ENCODE data around the gene NUP210. TPM values are rescaled to one million over a fixed set of nuclear protein-coding genes. Genes with fewer than 3 reads are reported as not detected.

NUP210 gene
- total and polyA plus RNA-seq, 7 experiments from 2014 or later: 52.6 to 164 (median 138) TPM

GRCh38 chr3:13347390-13347950 is 72.7 kb downstream of the NUP210 start:
- DNase-seq: no peak
- intact Hi-C loops (cut with micrococcal nuclease): loop anchor here (2.0 to 10.0 kb wide), 8 partner anchors 43 to 1600 kb away; partner anchors contain the start of genes MKRN2 (in 1 of the 2), NR2C2 (in 1 of the 2), NUP210 (in 1 of the 2) and WNT7A (in 1 of the 2)
- H3K27me3 Mint-ChIP-seq: no peaks in the 10 kb centered on the region
- peak overlapping the region in 8 of 10 donors; percentile 57 to 84 (median 76) for H3K4me3 Mint-ChIP-seq
- ATAC-seq: no peak
- H3K4me1 Mint-ChIP-seq: peaks cover 42 to 65% (median 57%) of the 10 kb centered on the region in 7 donors
- ChIA-PET POLR2A (interaction anchor here (0.6 to 11.6 kb wide), 8 partner anchors 10 to 516 kb away, joined by 3 to 125 read pairs (median 8); partner anchors contain the start of genes HDAC11 and NUP210), CTCF (interaction anchor here (0.9 to 11.7 kb wide), 9 partner anchors 9 to 107 kb away, joined by 3 to 147 read pairs (median 4); no protein-coding TSS in a partner anchor)
- H3K36me3 Mint-ChIP-seq: peaks cover 5 to 42% (median 35%) of the 10 kb centered on the region in 5 donors
- Histone ChIP-seq H3K27me3 (ENCODE audit: control insufficient read depth in 2 of 2, insufficient read depth in 2 of 2, low read length in 2 of 2) (no peaks in the 10 kb centered on the region), H3K36me3 (ENCODE audit: control insufficient read depth in 2 of 3, insufficient read depth in 3 of 3, low read length in 3 of 3) (peaks cover 10 to 49% (median 11%) of the 10 kb centered on the region in 3 experiments), H3K27ac (ENCODE audit: low read depth, low read length) (peak overlapping the region; percentile 68), H3K9me3 (ENCODE audit: control insufficient read depth in 2 of 3, low read length in 3 of 3) (no peaks in the 10 kb centered on the region), H3K4me3 (ENCODE audit: low read length) (peak overlapping the region; percentile 33), H3K4me1 (ENCODE audit: control insufficient read depth in 2 of 2, insufficient read depth in 2 of 2, low read length in 2 of 2) (peaks cover 19 to 44% of the 10 kb centered on the region in 2 donors)
- H3K27ac Mint-ChIP-seq: peak overlapping the region; percentile 76 to 96 (median 91)
- H3K9me3 Mint-ChIP-seq: peaks cover 0 to 4% (median 0%) of the 10 kb centered on the region in 11 donors

GRCh38 chr3:13346481-13347389 is 73.4 kb downstream of the NUP210 start:
- Mint-ChIP-seq H3K4me1 (peaks cover 42 to 64% (median 57%) of the 10 kb centered on the region in 7 donors), H3K36me3 (peaks cover 5 to 43% (median 36%) of the 10 kb centered on the region in 5 donors), H3K9me3 (peaks cover 0 to 4% (median 0%) of the 10 kb centered on the region in 11 donors), H3K4me3 (peak overlapping the region; percentile 37 to 84 (median 71)), H3K27ac (peak overlapping the region; percentile 76 to 96 (median 91)), H3K27me3 (no peaks in the 10 kb centered on the region)
- DNase-seq (peak; percentile 29 to 89 (median 86)), ATAC-seq (peak; percentile 87)
- ChIA-PET CTCF (interaction anchor here (0.6 to 11.7 kb wide), 15 partner anchors 10 to 1786 kb away, joined by 3 to 147 read pairs (median 4); partner anchors contain the start of genes HDAC11 and NUP210), POLR2A (interaction anchor here (0.6 to 11.6 kb wide), 13 partner anchors 9 to 516 kb away, joined by 3 to 125 read pairs (median 3); partner anchors contain the start of genes HDAC11 and NUP210)
- Histone ChIP-seq H3K36me3 (ENCODE audit: control insufficient read depth in 2 of 3, insufficient read depth in 3 of 3, low read length in 3 of 3) (peaks cover 6 to 49% (median 16%) of the 10 kb centered on the region in 3 experiments), H3K27me3 (ENCODE audit: control insufficient read depth in 2 of 2, insufficient read depth in 2 of 2, low read length in 2 of 2) (no peaks in the 10 kb centered on the region), H3K27ac (ENCODE audit: low read depth, low read length) (peak overlapping the region; percentile 68), H3K4me1 (ENCODE audit: control insufficient read depth in 2 of 2, insufficient read depth in 2 of 2, low read length in 2 of 2) (peaks cover 19 to 44% of the 10 kb centered on the region in 2 donors), H3K9me3 (ENCODE audit: control insufficient read depth in 2 of 3, low read length in 3 of 3) (no peaks in the 10 kb centered on the region), H3K4me3 (ENCODE audit: low read length) (peak overlapping the region; percentile 33)
- intact Hi-C loops (cut with micrococcal nuclease): loop anchor here (1.0 to 10.0 kb wide), 14 partner anchors 44 to 1601 kb away; partner anchors contain the start of genes CHCHD4 (in 1 of the 2), HDAC11 (in 1 of the 2), MKRN2 (in 1 of the 2) and NR2C2 (in 1 of the 2)

- ChIA-PET POLR2A (interaction anchor here (1.2 to 11.6 kb wide), 4 partner anchors 36 to 105 kb away, joined by 8 to 125 read pairs (median 55); partner anchors contain the start of gene NUP210), CTCF (interaction anchor here (0.7 to 11.7 kb wide), 8 partner anchors 25 to 135 kb away, joined by 3 to 147 read pairs (median 4); partner anchors contain the start of genes HDAC11 and NUP210)
- Histone ChIP-seq H3K9me3 (ENCODE audit: control insufficient read depth in 2 of 3, low read length in 3 of 3) (no peaks in the 10 kb centered on the region), H3K4me3 (ENCODE audit: low read length) (no peak overlapping the region), H3K36me3 (ENCODE audit: control insufficient read depth in 2 of 3, insufficient read depth in 3 of 3, low read length in 3 of 3) (peaks cover 0 to 49% (median 18%) of the 10 kb centered on the region in 3 experiments), H3K4me1 (ENCODE audit: control insufficient read depth in 2 of 2, insufficient read depth in 2 of 2, low read length in 2 of 2) (peaks cover 19 to 44% of the 10 kb centered on the region in 2 donors), H3K27me3 (ENCODE audit: control insufficient read depth in 2 of 2, insufficient read depth in 2 of 2, low read length in 2 of 2) (no peaks in the 10 kb centered on the region), H3K27ac (ENCODE audit: low read depth, low read length) (peak overlapping the region; percentile 68)
- Mint-ChIP-seq H3K27me3 (no peaks in the 10 kb centered on the region), H3K9me3 (peaks cover 0 to 4% (median 0%) of the 10 kb centered on the region in 11 donors), H3K4me3 (peak overlapping the region in 1 of 10 donors; percentile 53), H3K36me3 (peaks cover 5 to 42% (median 35%) of the 10 kb centered on the region in 5 donors), H3K4me1 (peaks cover 42 to 64% (median 57%) of the 10 kb centered on the region in 7 donors), H3K27ac (peak overlapping the region in 8 of 9 donors; percentile 82 to 96 (median 92))
- DNase-seq (no peak), ATAC-seq (no peak)
- intact Hi-C loops (cut with micrococcal nuclease): loop anchor here (1.0 to 10.0 kb wide), 14 partner anchors 45 to 1602 kb away; partner anchors contain the start of genes CHCHD4 (in 1 of the 2), HDAC11 (in 1 of the 2), MKRN2 (in 1 of the 2) and NR2C2 (in 1 of the 2)
Observed at GRCh38 chr3:13345772-13346171, 74.3 kb downstream of the NUP210 start.

GRCh38 chr3:13345284-13345683 is 74.8 kb downstream of the NUP210 start:
- Histone ChIP-seq H3K36me3 (ENCODE audit: control insufficient read depth in 2 of 3, insufficient read depth in 3 of 3, low read length in 3 of 3) (peaks cover 4 to 53% (median 18%) of the 10 kb centered on the region in 3 experiments), H3K4me1 (ENCODE audit: control insufficient read depth in 2 of 2, insufficient read depth in 2 of 2, low read length in 2 of 2) (peaks cover 19 to 43% of the 10 kb centered on the region in 2 donors), H3K27me3 (ENCODE audit: control insufficient read depth in 2 of 2, insufficient read depth in 2 of 2, low read length in 2 of 2) (no peaks in the 10 kb centered on the region), H3K27ac (ENCODE audit: low read depth, low read length) (peak overlapping the region; percentile 35), H3K4me3 (ENCODE audit: low read length) (no peak overlapping the region), H3K9me3 (ENCODE audit: control insufficient read depth in 2 of 3, low read length in 3 of 3) (no peaks in the 10 kb centered on the region)
- Mint-ChIP-seq H3K4me3 (no peak overlapping the region), H3K9me3 (peaks cover 0 to 2% (median 0%) of the 10 kb centered on the region in 11 donors), H3K4me1 (peaks cover 40 to 61% (median 52%) of the 10 kb centered on the region in 7 donors), H3K27ac (peak overlapping the region in 5 of 9 donors; percentile 36 to 87 (median 48)), H3K36me3 (peaks cover 3 to 39% (median 31%) of the 10 kb centered on the region in 5 donors), H3K27me3 (no peaks in the 10 kb centered on the region)
- ChIA-PET CTCF (interaction anchor here (0.7 to 11.7 kb wide), 5 partner anchors 25 to 135 kb away, joined by 3 to 147 read pairs (median 9); partner anchors contain the start of gene HDAC11), POLR2A (interaction anchor here (1.8 to 11.6 kb wide), 3 partner anchors 71 to 106 kb away, joined by 10 to 125 read pairs (median 100); partner anchors contain the start of gene NUP210)
- intact Hi-C loops (cut with micrococcal nuclease): loop anchor here (5.0 to 10.0 kb wide), 5 partner anchors 253 to 1602 kb away; partner anchors contain the start of genes MKRN2 (in 1 of the 2), NR2C2 (in 1 of the 2) and WNT7A (in 1 of the 2)
- DNase-seq (no peak), ATAC-seq (no peak)

- Histone ChIP-seq H3K9me3 (ENCODE audit: control insufficient read depth in 2 of 3, low read length in 3 of 3) (no peaks in the 10 kb centered on the region), H3K36me3 (ENCODE audit: control insufficient read depth in 2 of 3, insufficient read depth in 3 of 3, low read length in 3 of 3) (peaks cover 10 to 53% (median 15%) of the 10 kb centered on the region in 3 experiments), H3K27me3 (ENCODE audit: control insufficient read depth in 2 of 2, insufficient read depth in 2 of 2, low read length in 2 of 2) (no peaks in the 10 kb centered on the region), H3K4me3 (ENCODE audit: low read length) (no peak overlapping the region), H3K4me1 (ENCODE audit: control insufficient read depth in 2 of 2, insufficient read depth in 2 of 2, low read length in 2 of 2) (peaks cover 18 to 37% of the 10 kb centered on the region in 2 donors), H3K27ac (ENCODE audit: low read depth, low read length) (no peak overlapping the region)
- no peak for ATAC-seq
- H3K9me3 Mint-ChIP-seq: peaks cover 0 to 1% (median 0%) of the 10 kb centered on the region in 11 donors
- CTCF ChIA-PET: interaction anchor here (1.2 to 11.7 kb wide), 3 partner anchors 71 to 110 kb away, joined by 5 to 147 read pairs (median 14); partner anchors contain the start of gene NUP210
- H3K4me1 Mint-ChIP-seq: peaks cover 34 to 54% (median 46%) of the 10 kb centered on the region in 7 donors
- intact Hi-C loops (cut with micrococcal nuclease): loop anchor here (5.0 to 10.0 kb wide), 5 partner anchors 252 to 1603 kb away; partner anchors contain the start of genes MKRN2 (in 1 of the 2), NR2C2 (in 1 of the 2) and WNT7A (in 1 of the 2)
- no peak for DNase-seq
- peak overlapping the region in 1 of 10 donors; percentile 21 for H3K4me3 Mint-ChIP-seq
- peaks cover 0 to 33% (median 25%) of the 10 kb centered on the region in 5 donors for H3K36me3 Mint-ChIP-seq
- H3K27me3 Mint-ChIP-seq: no peaks in the 10 kb centered on the region
- POLR2A ChIA-PET: interaction anchor here (9.1 to 11.6 kb wide), 2 partner anchors 72 to 106 kb away, joined by 100 to 125 read pairs; partner anchors contain the start of gene NUP210
- H3K27ac Mint-ChIP-seq: peak overlapping the region in 7 of 9 donors; percentile 26 to 90 (median 72)
Observed at GRCh38 chr3:13344663-13345062, 75.5 kb downstream of the NUP210 start.

Data from naive thymus-derived CD4-positive, alpha-beta T cell (primary cell).